IMR-90 (cell line): Measurements from ENCODE around the gene PPM1G. TPM values are rescaled to one million over a fixed set of nuclear protein-coding genes. Genes with fewer than 3 reads are reported as not detected.

Experiments
- ATAC-seq: fragments of 200-7000 bp; cut with Tn5 transposase; 2 replicates; pipeline ENCODE4 v1.9.1; 2020; ENCODE audit warnings: low read depth, mild to moderate bottlenecking, moderate library complexity
- BruUV-seq: library from RNA; stranded (reverse); fragments of 400-500 nt; replicated peaks from 2 replicates; lab custom pipeline; 2021; lab: Mats Ljungman, UMichigan
- CTCF ChIA-PET: fragments of 300-600 bp; formaldehyde crosslinking; extraction: SDS; loops from one replicate; lab custom pipeline; 2021; ENCODE audit warnings: antibody characterized with exemption; lab: Yijun Ruan, JAX
- POLR2A ChIA-PET: fragments of 300-600 bp; sonication (Branson Sonifier 250); formaldehyde crosslinking; loops from one replicate; lab custom pipeline; 2022; ENCODE audit warnings: antibody characterized with exemption; ENCODE audit not compliant: unreplicated experiment; lab: Charles Lee
- DNase-seq: peaks from one replicate; pipeline ENCODE4 v3.0.0; 2013
- H2AFZ ChIP-seq: replicated peaks from 2 replicates; pipeline ENCODE3; 2013; ENCODE audit warnings: low read length, mild to moderate bottlenecking; ENCODE audit not compliant: poor library complexity
- H2AK5ac ChIP-seq: 2 replicates; pipeline ENCODE4 v1.6.1; 2013; ENCODE audit warnings: low read depth, low read length, inconsistent platforms
- H2AK9ac ChIP-seq: replicated peaks from 2 replicates; pipeline ENCODE3; 2013; ENCODE audit warnings: mild to moderate bottlenecking, low read depth, low read length, moderate library complexity; ENCODE audit not compliant: poor library complexity
- H2BK120ac ChIP-seq: 2 replicates; pipeline ENCODE4 v1.6.1; 2013; ENCODE audit warnings: low read depth, low read length, inconsistent platforms
- H2BK15ac ChIP-seq: 3 replicates; pipeline ENCODE4 v1.6.1; 2013; ENCODE audit warnings: low read depth, low read length, inconsistent platforms
- H2BK20ac ChIP-seq: 2 replicates; pipeline ENCODE4 v1.6.1; 2013; ENCODE audit warnings: low read depth, mild to moderate bottlenecking, inconsistent platforms, low read length, moderate library complexity
- H2BK5ac ChIP-seq: 2 replicates; pipeline ENCODE4 v1.6.1; 2013; ENCODE audit warnings: mild to moderate bottlenecking, low read depth, low read length, inconsistent platforms; ENCODE audit not compliant: poor library complexity, severe bottlenecking
- H3K14ac ChIP-seq: replicated peaks from 2 replicates; pipeline ENCODE4 v1.6.1; 2013; ENCODE audit warnings: low read depth, low read length, inconsistent platforms
- H3K18ac ChIP-seq: 2 replicates; pipeline ENCODE4 v1.6.1; 2013; ENCODE audit warnings: low read depth, low read length, control low read depth
- H3K23ac ChIP-seq: 2 replicates; pipeline ENCODE4 v1.6.1; 2013; ENCODE audit warnings: low read depth, low read length, inconsistent platforms
- H3K27ac ChIP-seq: 2 replicates; pipeline ENCODE4 v1.5.1; 2013; ENCODE audit warnings: mild to moderate bottlenecking, control low read depth, low read length; ENCODE audit not compliant: insufficient read depth
- H3K27me3 ChIP-seq: 2 replicates; pipeline ENCODE4 v1.6.1; 2013; ENCODE audit warnings: low read length; ENCODE audit not compliant: control insufficient read depth, insufficient read depth
- H3K36me3 ChIP-seq: 2 replicates; pipeline ENCODE4 v1.6.1; 2013; ENCODE audit warnings: low read length, mixed read lengths; ENCODE audit not compliant: control insufficient read depth, insufficient read depth
- H3K4ac ChIP-seq: 2 replicates; pipeline ENCODE4 v1.6.1; 2013; ENCODE audit warnings: low read depth, low read length, inconsistent platforms
- H3K4me1 ChIP-seq: 2 replicates; pipeline ENCODE4 v1.6.1; 2013; ENCODE audit warnings: low read length, mixed read lengths; ENCODE audit not compliant: control insufficient read depth, insufficient read depth
- H3K4me2 ChIP-seq: 2 replicates; pipeline ENCODE4 v1.6.1; 2013; ENCODE audit warnings: low read depth, mild to moderate bottlenecking, control low read depth, low read length, moderate library complexity
- H3K4me3 ChIP-seq: 2 replicates; pipeline ENCODE4 v1.5.1; 2013; ENCODE audit warnings: low read depth, mild to moderate bottlenecking, control low read depth, low read length, moderate library complexity; ENCODE audit not compliant: insufficient read depth
- H3K56ac ChIP-seq: 2 replicates; pipeline ENCODE4 v1.6.1; 2013; ENCODE audit warnings: low read length, inconsistent platforms; ENCODE audit not compliant: insufficient read depth; ENCODE audit errors: extremely low read depth
- H3K79me1 ChIP-seq, 2 experiments: 2 replicates each; pipeline ENCODE4 v1.6.1; 2013; ENCODE audit warnings: low read length in 2 of 2, inconsistent platforms in 1 of 2, low read depth in 1 of 2
- H3K9ac ChIP-seq: 2 replicates; pipeline ENCODE4 v1.6.1; 2013; ENCODE audit warnings: low read depth, low read length, control low read depth
- H3K9me1 ChIP-seq: 2 replicates; pipeline ENCODE4 v1.6.1; 2013; ENCODE audit warnings: low read length, inconsistent platforms; ENCODE audit not compliant: insufficient read depth
- H3K9me3 ChIP-seq: 2 replicates; pipeline ENCODE4 v1.6.1; 2013; ENCODE audit warnings: low read length; ENCODE audit not compliant: control insufficient read depth, insufficient read depth
- H4K20me1 ChIP-seq: 2 replicates; pipeline ENCODE4 v1.6.1; 2013; ENCODE audit warnings: low read length, inconsistent platforms; ENCODE audit not compliant: insufficient read depth
- H4K5ac ChIP-seq: 2 replicates; pipeline ENCODE4 v1.6.1; 2013; ENCODE audit warnings: mild to moderate bottlenecking, low read depth, low read length, control low read depth
- H4K8ac ChIP-seq, 2 experiments: 2 replicates each; pipeline ENCODE4 v1.6.1; 2013; ENCODE audit warnings: low read depth in 2 of 2, low read length in 2 of 2, control low read depth in 1 of 2, inconsistent platforms in 1 of 2
- H4K91ac ChIP-seq: 2 replicates; pipeline ENCODE4 v1.6.1; 2013; ENCODE audit warnings: low read depth, low read length, inconsistent platforms; ENCODE audit not compliant: insufficient read depth
- BHLHE40 ChIP-seq: fragments of 150-350 bp; IDR thresholded peaks from 2 replicates; pipeline ENCODE4 v1.6.1; 2016; ENCODE audit warnings: mild to moderate bottlenecking, low read depth, low read length
- WGBS, 2 experiments: methylation state at CpG; one replicate each; pipeline versions ENCODE4 v1.1.5 to v1.1.7; 2013; ENCODE audit warnings: missing lambda C conversion rate in 2 of 2; ENCODE audit not compliant: insufficient read length in 1 of 2; ENCODE audit errors: extremely low coverage in 2 of 2; 5-methylcytosine and 5-hydroxymethylcytosine counted together
- dilution Hi-C: fragments of 300-500 bp; cut with HindIII; formaldehyde crosslinking; loops from one replicate; pipeline ENCODE4 v1.14.3; 2018; ENCODE audit warnings: low sequenced_read_pairs; ENCODE audit not compliant: unreplicated experiment
- in situ Hi-C: fragments of 300-500 bp; cut with MboI; formaldehyde crosslinking; loops from 3 replicates; pipeline ENCODE4 v1.14.3; 2019; ENCODE audit warnings: low sequenced_read_pairs, inconsistent platforms, mixed read lengths
- intact Hi-C: fragments of 100-400 bp; cut with micrococcal nuclease; formaldehyde crosslinking; loops from 2 replicates; pipeline ENCODE4 v1.10.0; 2022
- polyA plus RNA-seq, 3 experiments: library from polyadenylated mRNA; depleted of rRNA; stranded (reverse); fragments of >200 nt; gene quantifications; 2 replicates each; pipeline ENCODE4 v1.2.3, GENCODE V29; 2012; ENCODE audit warnings: low replicate concordance in 1 of 3
- total RNA-seq: library from RNA; depleted of rRNA; stranded (reverse); fragments of >200 nt; gene quantifications from 2 replicates; pipeline ENCODE4 v1.2.3, GENCODE V29; 2012

PPM1G gene
- total and polyA plus RNA-seq, 2 of the 4 experiments (the other 2 are of a cell fraction), result 57.6 to 95.9 TPM

- Histone ChIP-seq H3K36me3 (peaks cover 64% of the 10 kb centered on the region), H3K9me3 (no peaks in the 10 kb centered on the region), H3K18ac (no peak overlapping the region), H3K14ac (no peak overlapping the region), H4K5ac (no peak overlapping the region), H4K91ac (no peak overlapping the region), H3K4ac (no peak overlapping the region), H3K9me1 (peaks cover 3% of the 10 kb centered on the region; the same call in 1 of the 2 replicates), H3K4me1 (peaks cover 6% of the 10 kb centered on the region), H2AFZ (no peak overlapping the region), H2AK5ac (no peak overlapping the region), H2BK5ac (no peak overlapping the region), H4K20me1 (peaks cover 17% of the 10 kb centered on the region; the same call in 1 of the 2 replicates), H2AK9ac (no peak overlapping the region), H3K23ac (no peak overlapping the region), H3K56ac (no peak overlapping the region), H3K27me3 (no peaks in the 10 kb centered on the region), H3K4me2 (peak overlapping the region; percentile 19), H3K9ac (no peak overlapping the region; the same call in 1 of the 2 replicates), H2BK15ac (no peak overlapping the region), H3K79me1 (peaks cover 17 to 52% of the 10 kb centered on the region in 2 experiments; a peak in 3 of 4 replicates), H3K27ac (no peak overlapping the region), H3K4me3 (no peak overlapping the region), H4K8ac (no peak overlapping the region), H2BK120ac (no peak overlapping the region), H2BK20ac (no peak overlapping the region)
- in situ Hi-C loops (no loop called here), dilution Hi-C loops (no loop called here), intact Hi-C loops (no loop called here)
- ATAC-seq (no peak), DNase-seq (no peak)
- ChIA-PET CTCF (no interaction called here), POLR2A (no interaction called here)
- no TSS peak for BruUV-seq
- 100% methylated on average over 1 of the region's 9 CpGs; no CpG with 5 or more reads in 1 of the 2 experiments for WGBS, 2 experiments
- TF ChIP-seq BHLHE40, result no peak
Measured at GRCh38 chr2:27378809-27379290, 30.5 kb downstream of the PPM1G start.
